Stomach (tissue), 9 donors: ENCODE data around the gene PCP4L1. TPM values are rescaled to one million over a fixed set of nuclear protein-coding genes. Genes with fewer than 3 reads are reported as not detected.
A peak's percentile ranks its signal among the peaks of the same experiment; 100 is the strongest.

Experiments
- DNase-seq, 2 donors: peaks; one replicate each; pipeline versions ENCODE4 v3.0.0 to v3.0.0-alpha.2; 2013 to 2019
- H3K27ac ChIP-seq, 5 donors: fragments of 200-600 bp in 4 of 5; sonication (generic) in 4 of 5; one replicate each; pipeline ENCODE4 v1.5.1; 2013 to 2019; ENCODE audit warnings: mild to moderate bottlenecking in 1 of 5, moderate library complexity in 1 of 5
- H3K27me3 ChIP-seq, 3 donors: fragments of 200-600 bp; sonication (generic); one replicate each; pipeline ENCODE4 v1.5.1; 2017 to 2019; ENCODE audit warnings: mixed run types in 1 of 3
- H3K36me3 ChIP-seq, 4 donors: fragments of 200-600 bp; sonication (generic); 1 replicate in 3 of 4; 2 replicates in 1 of 4; pipeline ENCODE4 v1.5.1; 2016 to 2019
- H3K4me1 ChIP-seq, 4 donors: fragments of 200-600 bp; sonication (generic); one replicate each; pipeline ENCODE4 v1.5.1; 2016 to 2019
- H3K4me3 ChIP-seq, 4 donors: fragments of 200-600 bp; sonication (generic) in 3 of 4; one replicate each; pipeline ENCODE4 v1.5.1; 2016 to 2019; ENCODE audit warnings: mild to moderate bottlenecking in 1 of 4
- H3K9me3 ChIP-seq, 4 donors: fragments of 200-600 bp; sonication (generic); one replicate each; pipeline ENCODE4 v1.5.1; 2016 to 2019
- CTCF ChIP-seq, 7 experiments: fragments of 450-650 bp in 4 of 7; fragments of 200-600 bp in 3 of 7; sonication (generic) in 3 of 7; IDR thresholded peaks; one replicate each; pipeline ENCODE4 v1.5.1; 2016 to 2019; ENCODE audit warnings: antibody characterized with exemption in 7 of 7, control low read depth in 2 of 7, mild to moderate bottlenecking in 1 of 7
- EP300 ChIP-seq: sonication (generic); formaldehyde crosslinking; IDR thresholded peaks from one replicate; pipeline ENCODE4 v1.6.1; 2017; ENCODE audit warnings: antibody characterized with exemption
- POLR2A ChIP-seq, 4 donors: fragments of 450-650 bp; IDR thresholded peaks; one replicate each; pipeline ENCODE4 v1.6.1; 2016; ENCODE audit warnings: antibody characterized with exemption in 4 of 4, control low read depth in 2 of 4, mild to moderate bottlenecking in 1 of 4, moderate library complexity in 1 of 4
- POLR2AphosphoS5 ChIP-seq, 3 donors: sonication (generic); formaldehyde crosslinking; IDR thresholded peaks; one replicate each; pipeline ENCODE4 v1.6.1; 2016; ENCODE audit warnings: antibody characterized with exemption in 3 of 3
- WGBS, 5 donors: extraction: QIAGEN DNeasy Blood & Tissue Kit in 3 of 5; methylation state at CpG; one replicate each; pipeline versions ENCODE4 v1.1.5 to v1.1.7; 2013 to 2018; 5-methylcytosine and 5-hydroxymethylcytosine counted together
- intact Hi-C: fragments of 100-400 bp; cut with DNase I; formaldehyde crosslinking; loops from one replicate; pipeline ENCODE4 v1.15.1; 2023; ENCODE audit warnings: low total_unique reads
- polyA plus RNA-seq, 3 donors: library from polyadenylated mRNA; stranded (reverse); fragments of 200-250 nt; gene quantifications; one replicate each; pipeline ENCODE4 v1.2.3, GENCODE V29; 2013
- total RNA-seq, 5 donors: library from RNA; depleted of rRNA; stranded (reverse); fragments of >200 nt; gene quantifications; one replicate each; pipeline versions ENCODE4 v1.1.0 to v1.2.3, GENCODE V29; 2014 to 2016
- donor health status: healthy with polysubstance abuse.
- donor health status: Bipolar disorder and iron deficiency.
- donor health status: healthy.

PCP4L1 gene
- total and polyA plus RNA-seq, 8 donors, result 12.6 to 19.4 (median 17.6) TPM; not detected in 5

GRCh38 chr1:161215076-161215475 lies 43.5 kb upstream of the PCP4L1 start, which contains the start of gene FCER1G:
Gene FCER1G (plus strand): TSS chr1:161215295. CDS start chr1:161215322, 27 bp downstream.
- Histone ChIP-seq H3K36me3 (peaks cover 46 to 61% (median 53%) of the 10 kb centered on the region in 4 donors), H3K27me3 (no peaks in the 10 kb centered on the region), H3K4me1 (peaks cover 0 to 16% (median 1%) of the 10 kb centered on the region in 4 donors), H3K9me3 (no peaks in the 10 kb centered on the region), H3K4me3 (peak within 1 kb of the TSS; percentile 6 to 32 (median 28)), H3K27ac (peak within 1 kb of the TSS in 4 of 5 donors; percentile 60 to 87 (median 80))
- 71 to 77% (median 74%) methylated on average over 8 to 10 of the region's 10 CpGs for WGBS, 5 donors
- TF ChIP-seq CTCF (IDR thresholded peaks at IDR 0.05) (no peak), POLR2AphosphoS5 (IDR thresholded peaks at IDR 0.05) (peak in 2 of 3 donors; percentile 34 to 59)
- intact Hi-C loops, result no loop called here
- DNase-seq, result no peak

GRCh38 chr1:161216945-161217712 lies 41.4 kb upstream of the PCP4L1 start:
- Histone ChIP-seq H3K27ac (peak overlapping the region; percentile 55 to 87 (median 77)), H3K4me1 (peaks cover 0 to 10% (median 0%) of the 10 kb centered on the region in 4 donors), H3K36me3 (peaks cover 25 to 41% (median 32%) of the 10 kb centered on the region in 4 donors), H3K4me3 (peak overlapping the region in 3 of 4 donors; percentile 26 to 32 (median 31)), H3K27me3 (no peaks in the 10 kb centered on the region), H3K9me3 (no peaks in the 10 kb centered on the region)
- intact Hi-C loops, result no loop called here
- TF ChIP-seq CTCF (IDR thresholded peaks at IDR 0.05) (no peak), EP300 (no peak), POLR2AphosphoS5 (IDR thresholded peaks at IDR 0.05) (peak in 2 of 3 donors; percentile 49 to 57)
- WGBS, 5 donors, result 39 to 63% (median 44%) methylated on average over 7 of the region's 7 CpGs
- DNase-seq, result no peak

- DNase-seq, result no peak
- Histone ChIP-seq H3K27me3 (no peaks in the 10 kb centered on the region), H3K36me3 (peaks cover 18 to 34% (median 25%) of the 10 kb centered on the region in 4 donors), H3K27ac (peak overlapping the region in 4 of 5 donors; percentile 60 to 87 (median 80)), H3K4me3 (peak overlapping the region in 1 of 4 donors; percentile 32), H3K9me3 (no peaks in the 10 kb centered on the region), H3K4me1 (peaks cover 0 to 10% (median 0%) of the 10 kb centered on the region in 4 donors)
- no peak for TF ChIP-seq EP300
- no peak for TF ChIP-seq POLR2A (IDR thresholded peaks at IDR 0.05)
- no peak for TF ChIP-seq CTCF (IDR thresholded peaks at IDR 0.05)
- no peak for TF ChIP-seq POLR2AphosphoS5 (IDR thresholded peaks at IDR 0.05)
- WGBS, 5 donors, result 71 to 75% (median 73%) methylated on average over 5 to 6 of the region's 6 CpGs
- intact Hi-C loops, result no loop called here
These were observed 40.7 kb upstream of the PCP4L1 start for GRCh38 chr1:161217831-161218230.

- peak overlapping the region in 1 of 4 donors; percentile 32 for H3K4me3 ChIP-seq
- intact Hi-C loops, result no loop called here
- peaks cover 0 to 10% (median 0%) of the 10 kb centered on the region in 4 donors for H3K4me1 ChIP-seq
- no peak for DNase-seq
- 49 to 65% (median 60%) methylated on average over 7 to 8 of the region's 8 CpGs for WGBS, 5 donors
- no peaks in the 10 kb centered on the region for H3K27me3 ChIP-seq
- TF ChIP-seq POLR2AphosphoS5 (IDR thresholded peaks at IDR 0.05), result no peak
- no peak for TF ChIP-seq EP300
- no peak for TF ChIP-seq CTCF (IDR thresholded peaks at IDR 0.05)
- no peak for TF ChIP-seq POLR2A (IDR thresholded peaks at IDR 0.05)
- no peaks in the 10 kb centered on the region for H3K9me3 ChIP-seq
- H3K36me3 ChIP-seq, result peaks cover 12 to 27% (median 19%) of the 10 kb centered on the region in 4 donors
- peak overlapping the region in 2 of 5 donors; percentile 83 to 87 for H3K27ac ChIP-seq
These were observed 40.1 kb upstream of the PCP4L1 start for GRCh38 chr1:161218301-161219077.
